ENCODE results near the gene NCOA3.
"Not testable (repeated sequence)": the region's sequence is repeated elsewhere in the genome, so short reads cannot be mapped to it uniquely, and the experiment has no call there.

NCOA3 gene

GRCh38 chr20:47541355-47541922 lies 39.8 kb downstream of the NCOA3 start:
- no peak for DNase-seq

GRCh38 chr20:47543006-47543431 lies 41.3 kb downstream of the NCOA3 start:
- DNase-seq = no peak

- DNase-seq = no peak
These were observed 42.6 kb downstream of the NCOA3 start for GRCh38 chr20:47544240-47544639.

- no peak for DNase-seq
These were observed 43.2 kb downstream of the NCOA3 start for GRCh38 chr20:47544852-47545251.

- DNase-seq = no peak
These were observed 43.8 kb downstream of the NCOA3 start for GRCh38 chr20:47545499-47545898.

- DNase-seq = no peak
These were observed 44.7 kb downstream of the NCOA3 start for GRCh38 chr20:47546184-47547033.

- no peak for DNase-seq
These were observed 45.3 kb downstream of the NCOA3 start for GRCh38 chr20:47547034-47547387.

- no peak for DNase-seq
These were observed 48.0 kb downstream of the NCOA3 start for GRCh38 chr20:47549671-47550070.

GRCh38 chr20:47551222-47551621 lies 49.5 kb downstream of the NCOA3 start:
- no peak for DNase-seq

- DNase-seq = no peak
These were observed 50.2 kb downstream of the NCOA3 start for GRCh38 chr20:47551841-47552240.

GRCh38 chr20:47552996-47553395 lies 51.3 kb downstream of the NCOA3 start:
- no peak for DNase-seq

- DNase-seq = not testable (repeated sequence)
These were observed 52.0 kb downstream of the NCOA3 start for GRCh38 chr20:47553594-47554235.

- not testable (repeated sequence) for DNase-seq
These were observed 52.6 kb downstream of the NCOA3 start for GRCh38 chr20:47554283-47554682.

- no peak for DNase-seq
These were observed 55.5 kb downstream of the NCOA3 start for GRCh38 chr20:47557218-47557617.

- DNase-seq = no peak
These were observed 56.1 kb downstream of the NCOA3 start for GRCh38 chr20:47557791-47558190.

GRCh38 chr20:47558295-47559066 lies 56.8 kb downstream of the NCOA3 start:
- no peak for DNase-seq

GRCh38 chr20:47559141-47559540 lies 57.5 kb downstream of the NCOA3 start:
- DNase-seq = no peak

GRCh38 chr20:47561180-47561579 lies 59.5 kb downstream of the NCOA3 start:
- no peak for DNase-seq

GRCh38 chr20:47561603-47562583 lies 60.2 kb downstream of the NCOA3 start:
- no peak for DNase-seq

- no peak for DNase-seq
These were observed 64.6 kb downstream of the NCOA3 start for GRCh38 chr20:47566269-47566668.

GRCh38 chr20:47568019-47568418 lies 66.3 kb downstream of the NCOA3 start:
- no peak for DNase-seq

GRCh38 chr20:47568837-47569410 lies 67.2 kb downstream of the NCOA3 start:
- no peak for DNase-seq
